ENCODE results near the gene FOXL3. TPM values are rescaled to one million over a fixed set of nuclear protein-coding genes. Genes with fewer than 3 reads are reported as not detected.

FOXL3 gene
- total and polyA plus RNA-seq, 2 experiments from 2014 or later, result not detected

- TF ChIP-seq ZNF462 (CRISPR knock-in tag; IDR thresholded peaks at IDR 0.05), result no peak
- no peak for TF ChIP-seq JUNB (IDR thresholded peaks at IDR 0.05; ENCODE audit: unreplicated experiment)
- no peak for TF ChIP-seq ZNF114 (CRISPR knock-in tag; IDR thresholded peaks at IDR 0.05)
- no peak for TF ChIP-seq STAT1 (IDR thresholded peaks at IDR 0.05; ENCODE audit: unreplicated experiment)
- no peak for TF ChIP-seq EZH2phosphoT487 (IDR thresholded peaks at IDR 0.05; ENCODE audit: unreplicated experiment)
- TF ChIP-seq ETS1 (IDR thresholded peaks at IDR 0.05), result no peak
- no peak for TF ChIP-seq CREB1 (CRISPR knock-in tag; IDR thresholded peaks at IDR 0.05; ENCODE audit: low read depth)
Measured at GRCh38 chr7:293681-294439, 3.9 kb downstream of the FOXL3 start (continued).

All from GM23338 (cell line).